Keratinocyte (primary cell): Measurements from ENCODE around the gene SSR3. TPM values are rescaled to one million over a fixed set of nuclear protein-coding genes. Genes with fewer than 3 reads are reported as not detected.
"Not testable (repeated sequence)": the region's sequence is repeated elsewhere in the genome, so short reads cannot be mapped to it uniquely, and the experiment has no call there.

Experiments
- DNase-seq: peaks from one replicate; pipeline ENCODE4 v3.0.0-alpha.2; 2011; ENCODE audit warnings: low read depth, missing footprints, low spot score
- FAIRE-seq: peaks from 2 replicates; lab custom pipeline; 2011; peaks lifted over from hg19 to GRCh38; lab: Jason Lieb, UNC
- H2AFZ ChIP-seq: 2 replicates; pipeline ENCODE4 v1.6.0; 2012; ENCODE audit warnings: low read length, control low read depth, inconsistent platforms; ENCODE audit not compliant: control insufficient read depth
- H3K27ac ChIP-seq: 2 replicates; pipeline ENCODE4 v1.5.1; 2011; ENCODE audit warnings: low read length; ENCODE audit not compliant: control insufficient read depth, insufficient read depth
- H3K27me3 ChIP-seq: 3 replicates; pipeline ENCODE4 v1.6.0; 2011; ENCODE audit warnings: low read length; ENCODE audit not compliant: control insufficient read depth, insufficient read depth; ENCODE audit errors: extremely low read depth
- H3K36me3 ChIP-seq, 2 experiments: 2 replicates in 1 of 2; 3 replicates in 1 of 2; pipeline ENCODE4 v1.5.1; 2011; ENCODE audit warnings: low read length in 2 of 2, mild to moderate bottlenecking in 1 of 2; ENCODE audit not compliant: control insufficient read depth in 2 of 2, insufficient read depth in 2 of 2; ENCODE audit errors: extremely low read depth in 1 of 2
- H3K4me1 ChIP-seq: 3 replicates; pipeline ENCODE4 v1.5.1; 2011; ENCODE audit warnings: low read length; ENCODE audit not compliant: control insufficient read depth, insufficient read depth; ENCODE audit errors: extremely low read depth
- H3K4me2 ChIP-seq: 3 replicates; pipeline ENCODE4 v1.6.0; 2011; ENCODE audit warnings: low read depth, low read length; ENCODE audit not compliant: control insufficient read depth, insufficient read depth; ENCODE audit errors: extremely low read depth
- H3K4me3 ChIP-seq, 3 experiments: fragments of 200-600 bp in 1 of 3; sonication (generic) in 1 of 3; 2 replicates in 2 of 3; 3 replicates in 1 of 3; pipeline ENCODE4 v1.5.1; 2011 to 2016; ENCODE audit warnings: low read length in 3 of 3, mild to moderate bottlenecking in 3 of 3, control low read depth in 2 of 3, inconsistent platforms in 1 of 3, low read depth in 1 of 3, mixed read lengths in 1 of 3, mixed run types in 1 of 3, moderate library complexity in 1 of 3; ENCODE audit not compliant: control insufficient read depth in 2 of 3, insufficient read depth in 2 of 3; ENCODE audit errors: extremely low read depth in 1 of 3
- H3K79me2 ChIP-seq: 2 replicates; pipeline ENCODE4 v1.6.0; 2012; ENCODE audit warnings: low read length; ENCODE audit not compliant: control insufficient read depth, insufficient read depth
- H3K9ac ChIP-seq: 3 replicates; pipeline ENCODE4 v1.6.0; 2011; ENCODE audit warnings: low read length; ENCODE audit not compliant: control insufficient read depth, insufficient read depth; ENCODE audit errors: extremely low read depth
- H3K9me1 ChIP-seq: 3 replicates; pipeline ENCODE4 v1.6.0; 2011; ENCODE audit warnings: low read length; ENCODE audit not compliant: control insufficient read depth, insufficient read depth; ENCODE audit errors: extremely low read depth
- H3K9me3 ChIP-seq: 2 replicates; pipeline ENCODE4 v1.5.1; 2012; ENCODE audit warnings: low read depth, low read length; ENCODE audit not compliant: control insufficient read depth
- H4K20me1 ChIP-seq: 3 replicates; pipeline ENCODE4 v1.6.0; 2011; ENCODE audit warnings: low read length; ENCODE audit not compliant: control insufficient read depth, insufficient read depth; ENCODE audit errors: extremely low read depth
- CTCF ChIP-seq, 3 experiments: IDR thresholded peaks in 1 of 3; conservative IDR thresholded peaks in 1 of 3; optimal IDR thresholded peaks in 1 of 3; 2 replicates in 2 of 3; 3 replicates in 1 of 3; pipeline versions ENCODE3 to v1.5.1; 2011; ENCODE audit warnings: low read length in 3 of 3, mild to moderate bottlenecking in 3 of 3, moderate library complexity in 2 of 3, control low read depth in 1 of 3, inconsistent platforms in 1 of 3; ENCODE audit not compliant: insufficient read depth in 2 of 3; ENCODE audit errors: extremely low read depth in 1 of 3
- EZH2 ChIP-seq: IDR thresholded peaks from one replicate; pipeline ENCODE4 v1.6.1; 2012; ENCODE audit warnings: inconsistent platforms, mild to moderate bottlenecking, low read length, moderate library complexity
- dilution Hi-C: fragments of 300-500 bp; cut with MboI; formaldehyde crosslinking; loops from one replicate; pipeline ENCODE4 v1.7.0; 2020; ENCODE audit warnings: low sequenced_read_pairs; ENCODE audit not compliant: extremely low pct_ligation_motif_present
- polyA plus RNA-seq, 5 experiments: library from polyadenylated mRNA; depleted of rRNA in 3 of 5; stranded (reverse) in 3 of 5; stranded (forward) in 1 of 5; unstranded in 1 of 5; fragments of >200 nt; gene quantifications; 1 replicate in 1 of 5; 2 replicates in 3 of 5; 3 replicates in 1 of 5; pipeline versions ENCODE4 v1.2.1 to v1.2.3, GENCODE V29; 2011 to 2012; ENCODE audit warnings: missing spikeins in 2 of 5, low read depth in 1 of 5, low replicate concordance in 1 of 5

The SSR3 gene
- polyA plus RNA-seq, 1 donor (not counting 4 experiments of a cell fraction or from before 2014, with no cell fraction given) = 378 TPM

- no peak overlapping the region for H2AFZ ChIP-seq
- no peak for FAIRE-seq
These were observed 39.3 kb upstream of the SSR3 start for GRCh38 chr3:156594219-156594683.

GRCh38 chr3:156593814-156594213 is 38.9 kb upstream of the SSR3 start:
- no peak overlapping the region for H3K9ac ChIP-seq
- dilution Hi-C loops = no loop called here
- no peak for FAIRE-seq

More at GRCh38 chr3:156594219-156594683, 39.3 kb upstream of the SSR3 start:
- H3K79me2 ChIP-seq = no peaks in the 10 kb centered on the region
- no peaks in the 10 kb centered on the region for H4K20me1 ChIP-seq
- H3K4me3 ChIP-seq = no peak overlapping the region
- H3K4me2 ChIP-seq = no peak overlapping the region
- H3K27ac ChIP-seq = no peak overlapping the region
- H3K4me1 ChIP-seq = no peaks in the 10 kb centered on the region
- TF ChIP-seq EZH2 (no peak), CTCF (optimal IDR thresholded peaks at IDR 0.05 in 1 of 3, IDR thresholded peaks at IDR 0.05 in 1 of 3, conservative IDR thresholded peaks at IDR 0.05 in 1 of 3; ENCODE audit: extremely low read depth in 1 of 3, insufficient read depth in 2 of 3, low read length in 3 of 3) (no peak)
- dilution Hi-C loops = no loop called here
- H3K27me3 ChIP-seq = no peaks in the 10 kb centered on the region
- H3K9ac ChIP-seq = no peak overlapping the region
- no peak for DNase-seq
- no peaks in the 10 kb centered on the region for H3K36me3 ChIP-seq
- H3K9me3 ChIP-seq = no peaks in the 10 kb centered on the region
- H3K9me1 ChIP-seq = no peaks in the 10 kb centered on the region

GRCh38 chr3:156589806-156590205 is 34.9 kb upstream of the SSR3 start:
- FAIRE-seq, DNase-seq, dilution Hi-C loops: not testable (repeated sequence)

More at GRCh38 chr3:156593814-156594213, 38.9 kb upstream of the SSR3 start:
- H3K4me3 ChIP-seq = no peak overlapping the region
- DNase-seq = no peak
- no peak overlapping the region for H2AFZ ChIP-seq
- H3K9me3 ChIP-seq = no peaks in the 10 kb centered on the region
- H3K4me2 ChIP-seq = no peak overlapping the region
- H4K20me1 ChIP-seq = no peaks in the 10 kb centered on the region
- no peaks in the 10 kb centered on the region for H3K27me3 ChIP-seq
- no peaks in the 10 kb centered on the region for H3K4me1 ChIP-seq
- no peaks in the 10 kb centered on the region for H3K79me2 ChIP-seq
- TF ChIP-seq EZH2 (no peak), CTCF (optimal IDR thresholded peaks at IDR 0.05 in 1 of 3, IDR thresholded peaks at IDR 0.05 in 1 of 3, conservative IDR thresholded peaks at IDR 0.05 in 1 of 3; ENCODE audit: extremely low read depth in 1 of 3, insufficient read depth in 2 of 3, low read length in 3 of 3) (no peak)
- H3K9me1 ChIP-seq = no peaks in the 10 kb centered on the region
- no peaks in the 10 kb centered on the region for H3K36me3 ChIP-seq
- no peak overlapping the region for H3K27ac ChIP-seq

More at GRCh38 chr3:156589806-156590205, 34.9 kb upstream of the SSR3 start:
- H3K4me2 ChIP-seq, H4K20me1 ChIP-seq, H3K27ac ChIP-seq, H3K79me2 ChIP-seq, H3K9me1 ChIP-seq, H3K27me3 ChIP-seq, H3K9ac ChIP-seq, H2AFZ ChIP-seq, H3K4me1 ChIP-seq, H3K9me3 ChIP-seq, H3K4me3 ChIP-seq, H3K36me3 ChIP-seq: not testable (repeated sequence)
